Activated effector memory CD4-positive, alpha-beta T cell treated with anti-CD3 and anti-CD28 coated beads, Interleukin-2, amount 50 U/mL, for 16 hours (primary cell): ENCODE measurements around the gene SRSF4.
"Not testable (repeated sequence)": the region's sequence is repeated elsewhere in the genome, so short reads cannot be mapped to it uniquely, and the experiment has no call there.

Source experiments
- DNase-seq: peaks from one replicate; pipeline ENCODE4 v3.0.0-alpha.2; 2020

The SRSF4 gene

DNA sequence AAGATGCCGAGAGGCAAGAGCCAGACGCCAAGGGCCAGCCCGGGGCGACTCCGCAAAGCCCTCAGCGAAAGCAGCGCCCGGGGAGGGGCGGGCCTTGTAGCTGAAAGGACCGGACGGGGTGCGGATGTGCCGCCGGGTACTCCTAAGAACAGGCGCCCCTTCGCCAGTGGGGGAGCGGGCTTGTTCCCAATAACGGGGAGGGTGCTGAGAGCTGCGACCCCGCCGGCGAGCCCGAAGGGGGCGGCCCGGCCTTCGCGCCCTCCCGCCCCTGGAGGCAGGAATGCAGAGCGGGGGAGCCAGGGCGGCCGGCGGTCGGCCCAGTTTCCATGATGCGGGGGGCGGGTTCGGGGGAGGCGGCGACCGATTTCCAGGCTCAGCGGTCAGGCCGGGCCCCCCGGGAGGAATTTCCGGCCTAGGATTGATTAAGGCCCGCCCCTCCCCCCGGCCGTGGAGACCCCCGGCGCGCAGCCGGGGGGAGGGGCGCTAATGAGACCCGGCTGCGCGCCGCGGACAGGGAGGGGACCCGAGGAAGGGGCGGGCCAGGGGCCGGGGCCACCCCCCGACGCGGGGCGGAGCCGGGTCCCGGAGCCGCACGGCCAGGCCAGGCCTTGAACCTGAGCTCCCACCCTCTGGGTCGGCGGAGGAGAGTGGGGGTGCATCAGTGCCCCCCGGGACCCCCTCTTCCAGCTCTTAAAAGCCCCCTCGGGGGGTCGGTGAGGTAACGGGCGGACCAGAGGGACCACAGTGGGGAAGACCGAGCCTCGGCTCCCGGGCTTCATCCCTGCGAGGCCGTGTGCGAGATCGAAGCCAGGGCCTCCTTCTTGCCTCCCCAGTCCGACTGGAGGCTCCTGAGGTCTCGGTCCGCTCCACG, 57.1 kb downstream of the SRSF4 start:
- DNase-seq: peak; percentile 85

- DNase-seq: no peak
Measured at GRCh38 chr1:29123887-29124365, 57.8 kb downstream of the SRSF4 start, which contains the start of gene TMEM200B. TMEM200B (minus strand) TSS chr1:29123903; CDS start chr1:29121828, 2,075 bp downstream.

DNA sequence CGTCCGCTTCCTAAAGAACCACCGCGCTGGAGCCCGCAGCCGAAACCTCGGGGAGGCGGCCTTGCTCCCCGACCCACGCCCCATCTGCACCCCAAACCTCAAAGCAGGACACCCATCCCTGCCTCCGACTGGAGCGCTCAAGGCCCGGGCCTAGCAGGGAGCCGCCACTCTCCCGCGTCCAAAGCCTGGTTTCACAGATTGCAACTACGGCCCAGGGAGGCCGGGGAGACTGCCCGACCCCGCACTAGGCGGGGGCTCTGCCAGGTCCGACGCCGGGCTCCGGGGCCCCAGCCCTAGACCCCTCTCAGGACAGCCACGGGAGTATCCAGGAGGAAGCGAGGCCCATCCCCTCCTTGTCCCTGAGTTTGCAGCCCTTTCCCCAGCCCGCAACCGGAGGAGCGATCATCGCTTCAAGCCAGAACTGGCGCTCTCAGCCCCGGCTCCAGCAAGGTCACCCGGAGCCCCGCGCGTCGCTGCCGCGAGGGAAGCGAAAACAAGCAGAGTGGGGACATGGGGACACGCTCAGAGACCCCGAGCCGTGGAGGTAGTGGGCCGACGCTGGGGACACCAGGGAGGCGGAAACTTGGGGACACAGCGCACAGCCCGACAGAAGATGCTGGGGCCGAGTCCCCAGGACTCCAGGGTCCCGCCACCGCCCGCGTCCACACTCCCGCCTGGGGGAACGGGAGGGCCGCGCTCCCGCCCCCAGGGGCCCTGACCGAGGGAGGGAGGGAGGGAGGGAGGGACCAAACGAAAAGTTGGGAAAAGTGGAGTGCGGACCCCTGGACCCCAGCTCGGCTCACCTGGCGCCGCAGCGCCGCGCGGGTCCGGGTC, 58.4 kb downstream of the SRSF4 start:
- DNase-seq: no peak

DNA sequence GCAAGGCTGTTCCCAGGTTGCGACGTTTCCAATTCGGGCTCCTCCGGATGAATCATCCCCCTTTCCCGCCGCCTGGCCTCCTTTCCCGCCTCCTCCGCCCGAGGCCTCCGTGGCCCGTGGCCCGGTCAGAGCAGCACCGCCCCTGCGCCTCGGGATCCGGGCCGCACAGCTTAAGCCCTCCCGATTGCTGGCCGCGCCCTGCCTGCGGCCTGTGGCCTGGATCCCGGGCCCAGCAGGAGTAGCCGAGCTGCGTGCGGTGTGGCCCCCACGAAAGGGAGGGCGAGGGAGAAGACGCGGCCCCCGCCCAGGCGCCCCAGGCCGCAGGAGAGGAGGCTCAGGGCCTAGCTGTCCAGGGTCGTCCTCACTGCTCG, 59.0 kb downstream of the SRSF4 start:
- no peak for DNase-seq

GRCh38 chr1:29121936-29122681, 59.6 kb downstream of the SRSF4 start:
- DNase-seq: no peak

DNA sequence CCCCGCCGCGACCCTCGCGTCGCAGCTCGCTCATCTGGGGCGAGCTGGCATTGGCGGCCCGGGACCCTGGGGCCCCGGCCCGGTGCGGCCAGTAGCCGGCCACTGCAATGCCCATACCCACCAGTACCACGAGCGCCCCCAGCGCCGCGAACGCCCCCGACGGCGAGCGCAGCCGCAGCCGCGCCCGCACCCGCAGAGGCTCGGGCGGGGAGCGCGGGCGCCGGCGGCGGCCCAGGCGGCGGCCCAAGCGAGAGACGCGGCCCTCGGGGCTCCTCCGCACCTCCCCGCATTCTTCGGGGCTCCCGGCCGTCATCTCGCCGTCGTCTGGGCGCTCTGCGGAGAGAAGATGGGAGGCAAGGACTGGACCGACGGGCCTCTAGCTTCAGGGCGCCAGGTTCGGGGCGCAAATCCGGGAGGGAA, 60.2 kb downstream of the SRSF4 start:
- no peak for DNase-seq

DNA sequence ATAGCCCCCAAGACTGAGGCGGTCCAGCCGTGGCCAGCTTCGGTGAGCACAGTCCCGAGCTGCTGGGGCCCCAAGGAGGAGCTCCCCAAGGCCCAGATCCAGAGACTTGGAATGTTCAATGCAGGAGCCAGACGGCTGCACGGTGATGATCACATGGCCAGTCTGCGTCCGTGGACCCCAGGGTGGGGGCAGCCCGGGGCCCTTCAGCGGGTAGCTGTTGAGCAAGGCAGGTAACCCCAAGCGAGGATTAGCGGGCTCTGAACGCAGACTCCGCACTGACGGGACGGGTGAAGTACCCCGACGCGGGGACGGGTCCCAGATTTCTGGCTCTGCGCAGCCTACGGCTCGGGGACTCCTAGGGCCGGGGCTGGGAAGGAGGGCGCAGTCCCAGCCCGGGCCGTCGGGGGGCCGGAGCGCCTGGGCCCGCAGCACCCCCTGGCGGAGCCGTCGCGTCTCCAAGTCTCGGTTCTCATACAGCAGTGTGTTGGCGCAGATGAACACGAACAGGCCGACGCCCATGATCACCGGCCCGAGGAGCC, 60.7 kb downstream of the SRSF4 start:
- peak; percentile 86 for DNase-seq

DNA sequence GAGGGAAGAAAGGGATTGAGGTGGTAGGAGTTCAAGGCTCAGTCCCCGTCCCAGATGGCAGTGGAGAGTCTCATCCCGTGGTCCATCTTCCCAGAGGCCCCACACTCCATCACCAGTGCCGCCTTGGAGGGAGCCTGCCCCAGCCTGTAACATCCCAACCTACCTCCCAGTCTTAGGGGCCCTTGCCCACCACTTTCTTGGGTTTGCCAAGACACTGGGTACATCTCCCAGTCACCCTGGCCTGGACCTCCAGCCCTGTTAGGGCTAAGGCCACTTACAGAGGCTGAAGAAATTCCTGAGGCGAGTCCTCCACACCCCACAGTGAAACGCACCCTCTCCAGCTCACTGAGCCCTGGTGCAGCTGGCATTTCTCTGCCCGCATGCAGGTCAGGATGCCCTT, 61.3 kb downstream of the SRSF4 start:
- no peak for DNase-seq

- DNase-seq: no peak
Measured at GRCh38 chr1:29119121-29119929, 62.4 kb downstream of the SRSF4 start.

DNA sequence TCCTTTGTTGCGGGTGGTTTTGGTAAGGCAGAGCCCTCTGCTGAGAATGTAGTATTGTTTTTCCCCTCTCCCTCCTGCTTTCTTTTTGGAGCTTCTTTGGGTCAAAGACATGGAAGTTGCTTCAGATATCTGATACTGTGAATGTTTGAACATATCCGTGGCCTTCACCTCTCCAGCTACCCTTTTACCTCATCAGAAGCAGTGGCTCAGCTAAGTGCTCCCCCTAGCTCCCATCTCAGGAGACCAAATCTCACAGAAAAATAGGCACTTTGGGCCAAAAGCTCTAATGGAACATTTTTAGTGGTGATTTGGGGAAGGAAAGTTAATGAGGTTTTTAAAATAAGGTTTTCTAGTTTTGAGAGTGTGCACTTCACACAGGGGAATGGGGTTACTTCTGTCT, 64.3 kb downstream of the SRSF4 start:
- no peak for DNase-seq

DNA sequence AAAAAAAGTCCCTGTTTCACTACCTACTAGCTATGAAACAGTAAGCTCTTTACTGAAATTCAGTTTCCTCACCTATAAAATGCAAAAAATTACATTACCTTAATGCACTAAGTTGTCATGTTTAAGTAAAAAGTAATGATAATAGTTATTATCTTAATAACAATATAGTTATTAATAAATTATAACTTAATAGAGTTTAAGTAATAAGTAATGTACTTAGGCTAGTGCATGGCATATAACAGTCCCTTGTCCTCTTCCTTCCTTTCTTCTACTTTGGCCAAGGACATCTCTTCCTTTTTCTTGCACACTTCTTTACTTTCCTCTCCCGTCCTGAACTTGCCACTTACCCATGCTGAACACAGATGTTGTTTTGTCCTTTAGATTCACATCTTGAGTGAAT, 67.0 kb downstream of the SRSF4 start:
- DNase-seq: no peak

GRCh38 chr1:29113413-29114117, 68.1 kb downstream of the SRSF4 start:
- no peak for DNase-seq

DNA sequence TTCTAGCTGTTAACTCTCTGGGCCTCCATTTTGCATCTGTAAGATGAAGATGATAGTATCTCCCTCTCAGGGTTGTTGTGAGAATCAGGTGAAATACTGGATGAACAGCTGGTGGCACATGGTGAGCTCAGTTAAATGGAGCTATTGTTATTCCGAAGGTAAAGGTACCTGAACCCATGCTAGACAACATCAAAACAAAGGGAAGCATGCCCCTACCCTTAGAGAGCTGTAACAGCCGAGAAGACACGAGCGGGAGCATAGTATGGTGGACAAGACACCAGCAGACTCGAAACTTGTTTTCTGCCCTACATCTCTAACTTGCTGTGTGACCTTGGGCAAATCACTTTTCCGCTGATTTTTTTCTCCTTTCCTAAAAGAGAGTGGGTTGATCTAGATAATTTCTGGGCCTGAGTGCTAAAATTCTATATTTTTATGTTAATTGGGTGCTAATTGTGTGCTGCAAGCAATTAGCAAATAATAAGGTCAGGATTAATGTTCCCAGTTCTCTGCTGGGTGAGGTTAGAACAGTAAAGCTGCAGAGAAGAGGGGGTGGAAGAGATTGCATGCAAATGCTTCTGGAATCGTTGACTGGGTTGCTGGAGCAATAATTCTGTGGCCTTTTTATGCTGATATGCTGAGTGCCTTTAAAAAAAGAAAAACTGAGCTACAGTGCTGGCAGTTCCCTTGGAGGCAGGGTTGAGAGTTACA, 68.8 kb downstream of the SRSF4 start:
- no peak for DNase-seq

GRCh38 chr1:29108041-29108440, 73.7 kb downstream of the SRSF4 start:
- DNase-seq: not testable (repeated sequence)

DNA sequence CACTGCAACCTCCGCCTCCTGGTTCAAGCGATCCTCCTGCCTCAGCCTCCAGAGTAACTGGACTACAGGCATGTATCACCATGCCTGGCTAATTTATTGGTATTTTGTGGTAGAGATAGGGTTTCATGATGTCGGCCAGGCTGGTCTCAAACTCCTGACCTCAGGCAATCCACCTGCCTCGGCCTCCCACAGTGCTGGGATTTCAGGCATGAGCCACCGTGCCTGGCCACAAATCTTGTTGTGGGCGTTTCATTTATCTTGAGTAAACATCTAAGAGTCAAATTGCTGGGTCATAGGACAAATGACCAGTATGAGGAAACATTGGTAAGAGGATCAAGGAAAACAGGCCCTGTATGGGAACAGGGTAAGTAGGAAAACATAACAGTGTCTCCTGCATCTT, 75.9 kb downstream of the SRSF4 start:
- no peak for DNase-seq

GRCh38 chr1:29100487-29100886, 81.2 kb downstream of the SRSF4 start:
- DNase-seq: no peak

DNA sequence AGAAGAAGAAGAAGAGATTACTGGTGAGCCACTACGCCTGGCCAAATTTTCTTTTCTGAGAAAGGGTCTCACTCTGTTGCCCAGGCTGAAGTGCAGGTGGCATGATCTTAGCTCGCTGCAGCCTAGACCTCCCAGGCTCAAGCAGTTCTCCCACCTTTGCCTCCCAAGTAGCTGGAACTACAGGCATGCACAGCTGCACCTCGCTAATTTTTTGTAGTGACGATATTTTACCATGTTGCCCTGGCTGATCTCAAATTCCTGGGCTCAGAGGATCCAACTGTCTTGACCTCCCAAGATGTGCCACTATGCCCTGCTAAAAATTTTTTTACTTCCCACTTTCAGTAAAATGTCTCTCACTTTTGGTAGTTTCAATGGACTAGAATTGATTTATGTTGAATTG, 82.4 kb downstream of the SRSF4 start:
- DNase-seq: no peak
